Large intestine (tissue), 3 donors: ENCODE data around the gene SAMD3. TPM values are rescaled to one million over a fixed set of nuclear protein-coding genes. Genes with fewer than 3 reads are reported as not detected.
"Not testable (repeated sequence)": the region's sequence is repeated elsewhere in the genome, so short reads cannot be mapped to it uniquely, and the experiment has no call there.

Source experiments
- DNase-seq, 2 donors: peaks; one replicate each; pipeline versions ENCODE4 v3.0.0 to v3.0.0-alpha.2; 2013
- H3K27ac ChIP-seq: one replicate; pipeline ENCODE4 v1.5.1; 2013; ENCODE audit warnings: low read length
- H3K27me3 ChIP-seq: 2 replicates; pipeline ENCODE4 v1.6.1; 2013; ENCODE audit warnings: low read length; ENCODE audit not compliant: control insufficient read depth, insufficient read depth
- H3K36me3 ChIP-seq: 2 replicates; pipeline ENCODE4 v1.6.1; 2013; ENCODE audit warnings: low read length; ENCODE audit not compliant: control insufficient read depth, insufficient read depth
- H3K4me1 ChIP-seq: one replicate; pipeline ENCODE4 v1.6.1; 2013; ENCODE audit warnings: low read length; ENCODE audit not compliant: control insufficient read depth, insufficient read depth
- H3K4me3 ChIP-seq: one replicate; pipeline ENCODE4 v1.5.1; 2013; ENCODE audit warnings: low read length
- H3K9me3 ChIP-seq: one replicate; pipeline ENCODE4 v1.6.1; 2013; ENCODE audit warnings: mild to moderate bottlenecking, low read depth, low read length, moderate library complexity; ENCODE audit not compliant: control insufficient read depth
- WGBS: methylation state at CpG from one replicate; pipeline ENCODE4 v1.1.5; 2013; ENCODE audit warnings: low lambda C conversion rate; ENCODE audit not compliant: insufficient coverage; 5-methylcytosine and 5-hydroxymethylcytosine counted together
- polyA plus RNA-seq: library from polyadenylated mRNA; unstranded; fragments of 120-200 nt; gene quantifications from one replicate; pipeline ENCODE4 v1.2.1, GENCODE V29; 2013

Gene SAMD3
- polyA plus RNA-seq, 1 donor: 3.6 TPM

DNA sequence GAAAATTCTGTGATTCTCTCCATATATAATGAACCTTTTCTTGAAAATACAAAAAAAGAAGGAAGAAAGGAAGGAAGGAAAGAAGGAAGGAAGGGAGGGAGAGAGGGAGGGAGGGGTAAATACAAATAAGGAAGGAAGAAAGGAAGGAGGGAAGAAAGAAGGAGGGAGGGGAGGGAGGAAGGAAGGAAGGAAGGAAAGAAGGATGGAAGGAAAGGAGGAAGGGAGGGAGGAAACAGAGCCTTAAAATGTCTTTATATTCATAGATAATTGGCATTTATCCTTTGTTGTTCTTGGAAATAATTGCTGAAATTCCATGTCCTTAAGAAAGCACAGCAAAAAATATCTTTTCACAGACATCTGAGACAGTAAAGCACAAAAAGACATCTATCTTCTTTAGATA lies 40.3 kb downstream of the SAMD3 start:
- Histone ChIP-seq H3K27me3 (no peaks in the 10 kb centered on the region), H3K4me1 (no peaks in the 10 kb centered on the region), H3K4me3 (no peak overlapping the region), H3K27ac (no peak overlapping the region), H3K36me3 (no peaks in the 10 kb centered on the region), H3K9me3 (no peaks in the 10 kb centered on the region)
- DNase-seq: no peak

- H3K27me3 ChIP-seq: no peaks in the 10 kb centered on the region
- H3K27ac ChIP-seq: no peak overlapping the region
- H3K4me1 ChIP-seq: no peaks in the 10 kb centered on the region
- WGBS: 100% methylated on average over 1 of the region's 1 CpG
- peak; percentile 31 to 66 for DNase-seq
- H3K36me3 ChIP-seq: no peaks in the 10 kb centered on the region
- H3K4me3 ChIP-seq: no peak overlapping the region
- H3K9me3 ChIP-seq: no peaks in the 10 kb centered on the region
These were observed 44.1 kb downstream of the SAMD3 start for GRCh38 chr6:130178692-130179091.

GRCh38 chr6:130176378-130176777 lies 46.4 kb downstream of the SAMD3 start:
- H3K4me1 ChIP-seq: no peaks in the 10 kb centered on the region
- no peak overlapping the region for H3K4me3 ChIP-seq
- H3K27me3 ChIP-seq: no peaks in the 10 kb centered on the region
- H3K36me3 ChIP-seq: no peaks in the 10 kb centered on the region
- WGBS: no CpG with 5 or more reads among the region's 1 CpG
- H3K27ac ChIP-seq: no peak overlapping the region
- no peaks in the 10 kb centered on the region for H3K9me3 ChIP-seq
- DNase-seq: no peak

DNA sequence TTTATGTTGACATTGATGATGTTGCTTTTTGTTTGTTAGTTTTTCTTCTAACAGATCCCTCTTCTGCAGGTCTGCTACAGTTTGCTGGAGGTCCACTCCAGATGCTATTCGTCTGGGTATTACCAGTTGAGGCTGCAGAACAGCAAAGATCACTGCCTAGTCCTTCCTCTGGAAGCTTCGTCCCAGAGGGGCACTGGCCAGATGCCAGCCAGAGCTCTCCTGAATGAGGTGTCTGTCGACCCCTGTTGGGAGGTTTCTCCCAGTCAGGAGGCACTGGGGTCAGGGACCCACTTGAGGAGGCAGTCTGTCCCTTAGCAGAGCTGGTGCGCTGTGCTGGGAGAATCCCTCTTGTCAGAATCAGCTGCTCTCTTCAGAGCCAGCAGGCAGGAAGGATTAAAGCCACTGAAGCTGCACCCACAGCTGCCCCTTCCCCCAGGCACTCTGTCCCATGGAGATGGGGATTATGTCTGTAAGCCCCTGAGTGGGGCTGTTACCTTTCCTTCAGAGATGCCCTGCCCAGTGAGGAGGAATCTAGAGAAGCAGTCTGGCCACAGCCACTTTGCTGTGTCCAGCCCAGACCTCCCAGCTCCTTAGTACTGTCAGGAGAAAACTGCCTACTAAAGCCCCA lies 49.3 kb downstream of the SAMD3 start:
- not testable (repeated sequence) for H3K9me3 ChIP-seq, H3K27me3 ChIP-seq, DNase-seq, H3K4me1 ChIP-seq, H3K4me3 ChIP-seq, H3K27ac ChIP-seq, H3K36me3 ChIP-seq
- WGBS: no CpG with 5 or more reads among the region's 4 CpGs

GRCh38 chr6:130170160-130170559 lies 52.6 kb downstream of the SAMD3 start:
- not testable (repeated sequence) for H3K36me3 ChIP-seq, H3K27me3 ChIP-seq, H3K4me3 ChIP-seq, DNase-seq, H3K4me1 ChIP-seq, H3K9me3 ChIP-seq, H3K27ac ChIP-seq
- WGBS: 100% methylated on average over 1 of the region's 4 CpGs

- H3K27me3 ChIP-seq: no peaks in the 10 kb centered on the region
- H3K27ac ChIP-seq: no peak overlapping the region
- H3K9me3 ChIP-seq: no peaks in the 10 kb centered on the region
- 60% methylated on average over 1 of the region's 5 CpGs for WGBS
- no peaks in the 10 kb centered on the region for H3K36me3 ChIP-seq
- no peak for DNase-seq
- no peak overlapping the region for H3K4me3 ChIP-seq
- H3K4me1 ChIP-seq: no peaks in the 10 kb centered on the region
These were observed 55.1 kb downstream of the SAMD3 start for GRCh38 chr6:130167655-130168054.

- Histone ChIP-seq H3K4me3 (no peak overlapping the region), H3K9me3 (no peaks in the 10 kb centered on the region), H3K36me3 (no peaks in the 10 kb centered on the region), H3K4me1 (no peaks in the 10 kb centered on the region), H3K27ac (no peak overlapping the region), H3K27me3 (no peaks in the 10 kb centered on the region)
- no CpG with 5 or more reads among the region's 4 CpGs for WGBS
- no peak for DNase-seq
These were observed 58.5 kb downstream of the SAMD3 start for GRCh38 chr6:130164251-130164650.

GRCh38 chr6:130163266-130163665 lies 59.5 kb downstream of the SAMD3 start:
- no CpG with 5 or more reads among the region's 2 CpGs for WGBS
- no peak overlapping the region for H3K4me3 ChIP-seq
- no peak for DNase-seq
- no peaks in the 10 kb centered on the region for H3K27me3 ChIP-seq
- no peaks in the 10 kb centered on the region for H3K36me3 ChIP-seq
- H3K9me3 ChIP-seq: no peaks in the 10 kb centered on the region
- no peaks in the 10 kb centered on the region for H3K4me1 ChIP-seq
- H3K27ac ChIP-seq: no peak overlapping the region

DNA sequence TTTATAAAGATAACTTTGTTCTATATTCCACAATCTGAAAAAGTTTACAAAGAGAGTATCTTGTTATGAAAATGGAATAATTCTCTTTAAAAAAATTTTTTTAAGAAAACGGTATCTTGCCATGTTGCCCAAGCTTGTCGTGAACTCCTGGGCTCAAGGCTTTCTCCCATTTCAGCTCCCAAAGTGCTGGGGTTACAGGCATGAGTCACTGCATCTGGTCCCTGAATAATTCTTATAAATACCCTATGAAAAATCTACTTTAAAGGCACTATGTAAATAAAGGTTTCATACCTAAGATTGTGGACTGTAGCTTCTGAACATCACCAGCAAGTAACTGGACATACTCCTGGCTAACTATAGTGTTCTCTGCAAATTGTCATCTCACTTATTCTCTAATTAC lies 60.3 kb downstream of the SAMD3 start:
- no peak overlapping the region for H3K4me3 ChIP-seq
- no peaks in the 10 kb centered on the region for H3K36me3 ChIP-seq
- no peaks in the 10 kb centered on the region for H3K9me3 ChIP-seq
- DNase-seq: no peak
- no peaks in the 10 kb centered on the region for H3K27me3 ChIP-seq
- H3K27ac ChIP-seq: no peak overlapping the region
- no peaks in the 10 kb centered on the region for H3K4me1 ChIP-seq
- WGBS: 100% methylated on average over 1 of the region's 2 CpGs

GRCh38 chr6:130161683-130162404 lies 60.9 kb downstream of the SAMD3 start:
- Histone ChIP-seq H3K4me1 (no peaks in the 10 kb centered on the region), H3K9me3 (no peaks in the 10 kb centered on the region), H3K27me3 (no peaks in the 10 kb centered on the region), H3K4me3 (no peak overlapping the region), H3K27ac (no peak overlapping the region), H3K36me3 (no peaks in the 10 kb centered on the region)
- DNase-seq: peak; percentile 13 to 27
- 77% methylated on average over 3 of the region's 6 CpGs for WGBS

GRCh38 chr6:130159956-130160355 lies 62.8 kb downstream of the SAMD3 start:
- Histone ChIP-seq H3K4me3 (no peak overlapping the region), H3K4me1 (no peaks in the 10 kb centered on the region), H3K27me3 (no peaks in the 10 kb centered on the region), H3K9me3 (no peaks in the 10 kb centered on the region), H3K27ac (no peak overlapping the region), H3K36me3 (no peaks in the 10 kb centered on the region)
- 100% methylated on average over 1 of the region's 3 CpGs for WGBS
- DNase-seq: no peak
